ENCODE results near the gene RNF224. TPM values are rescaled to one million over a fixed set of nuclear protein-coding genes. Genes with fewer than 3 reads are reported as not detected.
"Not testable (repeated sequence)": the region's sequence is repeated elsewhere in the genome, so short reads cannot be mapped to it uniquely, and the experiment has no call there.

The RNF224 gene
- total RNA-seq, 1 experiment from 2014 or later: 0.30 TPM

DNA sequence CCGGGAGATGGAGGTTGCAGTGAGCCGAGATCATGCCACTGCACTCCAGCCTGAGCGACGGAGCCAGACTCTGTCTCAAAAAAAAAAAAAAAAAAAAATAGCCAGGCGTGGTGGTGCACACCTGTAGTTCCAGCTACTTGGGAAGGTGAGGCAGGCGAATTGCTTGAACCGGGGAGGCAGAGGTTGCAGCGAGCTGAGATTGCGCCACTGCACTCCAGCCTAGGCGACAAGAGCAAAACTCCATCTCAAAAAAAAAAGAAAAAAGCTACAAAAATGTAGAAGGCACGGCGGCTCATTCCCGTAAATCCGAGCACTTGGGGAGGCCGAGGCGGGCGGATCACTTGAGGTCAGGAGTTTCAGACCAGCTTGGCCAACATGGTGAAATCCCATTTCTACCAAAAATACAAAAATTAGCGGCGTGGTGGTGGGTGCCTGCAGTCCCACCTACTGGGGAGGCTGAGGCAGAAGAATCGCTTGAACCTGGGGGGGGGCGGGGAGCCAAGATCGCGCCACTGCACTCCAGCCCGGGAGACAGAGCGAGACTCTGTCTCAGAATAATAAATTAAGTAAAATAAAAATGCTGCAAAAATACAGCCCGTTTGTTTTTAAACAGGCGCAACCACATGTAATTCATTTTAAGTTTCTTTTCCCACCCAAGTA lies 12.4 kb downstream of the RNF224 start:
- H3K9me3 ChIP-seq (ENCODE audit: control insufficient read depth in 1 of 2, insufficient read depth in 1 of 2, low read depth in 1 of 2, low read length in 2 of 2); DNase-seq (ENCODE audit: low read depth, low spot score); H3K9me2 ChIP-seq (ENCODE audit: insufficient read depth); H3K27me3 ChIP-seq (ENCODE audit: insufficient read depth, low read length); intact Hi-C loops (cut with micrococcal nuclease); H2AFZ ChIP-seq (ENCODE audit: low read depth, low read length, poor library complexity, severe bottlenecking); ATAC-seq: not testable (repeated sequence)
- H3K4me3 ChIP-seq (replicated peaks in 1 of 2; ENCODE audit: low read depth in 1 of 2, low read length in 2 of 2): peak overlapping the region; percentile 69 to 73
- peak overlapping the region; percentile 100 for H3K27ac ChIP-seq (ENCODE audit: low read depth, low read length)
- CTCF ChIA-PET: interaction anchor here (1.9 kb wide), 1 partner anchor 210 kb away, joined by 4 read pairs; no protein-coding TSS in a partner anchor
- H4K20me1 ChIP-seq (ENCODE audit: insufficient read depth): peaks cover 21% of the 10 kb centered on the region; the same call in 1 of the 2 replicates
- H3K4me1 ChIP-seq (ENCODE audit: control insufficient read depth in 1 of 2, insufficient read depth in 2 of 2, low read length in 2 of 2): peaks cover 31 to 61% of the 10 kb centered on the region in 2 experiments
- H3K4me2 ChIP-seq (ENCODE audit: low read length): peak overlapping the region; percentile 79
- TSS peak; percentile 71 for BruUV-seq (replicated peaks)
- RAD21 ChIA-PET (ENCODE audit: low non-redundant PET in 1 of 2, low total read pairs in 2 of 2, uncharacterized antibody in 2 of 2, unreplicated experiment in 2 of 2): interaction anchor here in 1 of 2 experiments (0.7 kb wide), 1 partner anchor 13 kb away, joined by 3 read pairs; the partner anchor contains the start of gene RNF224
- H3K36me3 ChIP-seq (ENCODE audit: control insufficient read depth in 1 of 2, insufficient read depth in 2 of 2, low read length in 2 of 2): peaks cover 11 to 21% of the 10 kb centered on the region in 2 experiments
- POLR2A ChIA-PET: interaction anchor here (0.7 to 1.9 kb wide), 12 partner anchors 10 to 169 kb away, joined by 3 to 39 read pairs (median 5); partner anchors contain the start of genes NELFB, NRARP, RNF224 and SAPCD2
- peaks cover 40% of the 10 kb centered on the region for H3K79me2 ChIP-seq (ENCODE audit: insufficient read depth, low read length)
- peak overlapping the region; percentile 97 for H3K9ac ChIP-seq (ENCODE audit: low read length)

DNA sequence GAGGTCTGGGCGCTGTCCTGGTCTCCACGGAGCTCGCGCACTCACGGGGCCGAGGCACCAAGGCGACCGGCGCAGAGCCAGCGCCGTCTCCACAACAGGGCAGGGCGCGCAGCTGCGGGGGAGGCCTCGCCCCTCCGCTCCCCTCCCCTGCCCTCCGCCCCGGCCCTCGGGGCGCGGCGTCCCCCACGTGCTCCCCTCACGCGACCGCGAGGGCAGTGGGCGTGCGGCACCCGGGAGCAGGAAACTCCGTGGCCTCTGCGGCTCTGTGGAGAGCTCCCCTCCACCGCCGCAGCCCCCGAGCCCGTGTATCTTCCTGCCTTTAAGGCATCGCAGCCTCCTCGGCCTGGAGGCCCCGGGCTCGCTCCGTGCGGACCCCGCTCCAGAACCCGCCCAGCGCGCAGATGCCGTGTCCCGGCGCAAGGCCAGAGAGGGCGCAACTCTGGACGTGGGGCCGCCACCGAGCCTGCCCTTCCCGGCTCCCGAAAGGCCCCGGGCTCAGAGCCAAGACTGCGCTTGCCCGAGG lies 13.1 kb downstream of the RNF224 start:
- no peaks in the 10 kb centered on the region for H3K9me2 ChIP-seq (ENCODE audit: insufficient read depth)
- CTCF ChIA-PET: interaction anchor here (1.0 to 1.9 kb wide), 5 partner anchors 14 to 211 kb away, joined by 3 to 10 read pairs (median 5); partner anchors contain the start of gene MAN1B1
- RAD21 ChIA-PET (ENCODE audit: low non-redundant PET in 1 of 2, low total read pairs in 2 of 2, uncharacterized antibody in 2 of 2, unreplicated experiment in 2 of 2): no interaction called here
- POLR2A ChIA-PET: interaction anchor here (0.6 to 1.9 kb wide), 30 partner anchors 9 to 292 kb away, joined by 3 to 39 read pairs (median 5); partner anchors contain the start of genes ANAPC2, DPP7, ENTPD2 and ENTPD8
- peaks cover 11 to 21% of the 10 kb centered on the region in 2 experiments for H3K36me3 ChIP-seq (ENCODE audit: control insufficient read depth in 1 of 2, insufficient read depth in 2 of 2, low read length in 2 of 2)
- H3K9ac ChIP-seq (ENCODE audit: low read length): peak overlapping the region; percentile 97
- DNase-seq (ENCODE audit: low read depth, low spot score) (no peak), ATAC-seq (peak; percentile 37)
- peaks cover 21% of the 10 kb centered on the region; the same call in 1 of the 2 replicates for H4K20me1 ChIP-seq (ENCODE audit: insufficient read depth)
- H3K4me3 ChIP-seq (replicated peaks in 1 of 2; ENCODE audit: low read depth in 1 of 2, low read length in 2 of 2): peak overlapping the region; percentile 69 to 73
- peak overlapping the region; percentile 79 for H3K4me2 ChIP-seq (ENCODE audit: low read length)
- H2AFZ ChIP-seq (ENCODE audit: low read depth, low read length, poor library complexity, severe bottlenecking): no peak overlapping the region
- peak overlapping the region; percentile 100 for H3K27ac ChIP-seq (ENCODE audit: low read depth, low read length)
- peaks cover 40% of the 10 kb centered on the region for H3K79me2 ChIP-seq (ENCODE audit: insufficient read depth, low read length)
- intact Hi-C loops (cut with micrococcal nuclease): no loop called here
- no TSS peak for BruUV-seq (replicated peaks)
- H3K27me3 ChIP-seq (ENCODE audit: insufficient read depth, low read length): no peaks in the 10 kb centered on the region
- peaks cover 31 to 61% of the 10 kb centered on the region in 2 experiments for H3K4me1 ChIP-seq (ENCODE audit: control insufficient read depth in 1 of 2, insufficient read depth in 2 of 2, low read length in 2 of 2)
- peak; percentile 64 for TF ChIP-seq POLR2A (IDR thresholded peaks at IDR 0.05; ENCODE audit: borderline replicate concordance, extremely low read depth, insufficient read depth, insufficient read length)
- no peak for TF ChIP-seq EZH2phosphoT487 (IDR thresholded peaks at IDR 0.05; ENCODE audit: borderline replicate concordance)
- TF ChIP-seq SP1 (IDR thresholded peaks at IDR 0.05; ENCODE audit: low read depth): no peak
- peak; percentile 25 for TF ChIP-seq YY1 (IDR thresholded peaks at IDR 0.05; ENCODE audit: extremely low read depth, insufficient replicate concordance, low read depth, low read length)
- TF ChIP-seq POLR2AphosphoS5 (IDR thresholded peaks at IDR 0.05; ENCODE audit: low read depth, low read length): peak; percentile 64
- peak; percentile 97 for TF ChIP-seq ZFX (IDR thresholded peaks at IDR 0.05)
- TF ChIP-seq RAD21 (IDR thresholded peaks at IDR 0.05; ENCODE audit: low read depth): no peak
- TF ChIP-seq FOSL1 (IDR thresholded peaks at IDR 0.05; ENCODE audit: low read depth): no peak
- no peak for TF ChIP-seq SRF (IDR thresholded peaks at IDR 0.05; ENCODE audit: low read depth)
- H3K9me3 ChIP-seq (ENCODE audit: control insufficient read depth in 1 of 2, insufficient read depth in 1 of 2, low read depth in 1 of 2, low read length in 2 of 2): no peaks in the 10 kb centered on the region

Measured in HCT116 (cell line).